Measurements from ENCODE around the gene MYT1.

MYT1 gene

DNA sequence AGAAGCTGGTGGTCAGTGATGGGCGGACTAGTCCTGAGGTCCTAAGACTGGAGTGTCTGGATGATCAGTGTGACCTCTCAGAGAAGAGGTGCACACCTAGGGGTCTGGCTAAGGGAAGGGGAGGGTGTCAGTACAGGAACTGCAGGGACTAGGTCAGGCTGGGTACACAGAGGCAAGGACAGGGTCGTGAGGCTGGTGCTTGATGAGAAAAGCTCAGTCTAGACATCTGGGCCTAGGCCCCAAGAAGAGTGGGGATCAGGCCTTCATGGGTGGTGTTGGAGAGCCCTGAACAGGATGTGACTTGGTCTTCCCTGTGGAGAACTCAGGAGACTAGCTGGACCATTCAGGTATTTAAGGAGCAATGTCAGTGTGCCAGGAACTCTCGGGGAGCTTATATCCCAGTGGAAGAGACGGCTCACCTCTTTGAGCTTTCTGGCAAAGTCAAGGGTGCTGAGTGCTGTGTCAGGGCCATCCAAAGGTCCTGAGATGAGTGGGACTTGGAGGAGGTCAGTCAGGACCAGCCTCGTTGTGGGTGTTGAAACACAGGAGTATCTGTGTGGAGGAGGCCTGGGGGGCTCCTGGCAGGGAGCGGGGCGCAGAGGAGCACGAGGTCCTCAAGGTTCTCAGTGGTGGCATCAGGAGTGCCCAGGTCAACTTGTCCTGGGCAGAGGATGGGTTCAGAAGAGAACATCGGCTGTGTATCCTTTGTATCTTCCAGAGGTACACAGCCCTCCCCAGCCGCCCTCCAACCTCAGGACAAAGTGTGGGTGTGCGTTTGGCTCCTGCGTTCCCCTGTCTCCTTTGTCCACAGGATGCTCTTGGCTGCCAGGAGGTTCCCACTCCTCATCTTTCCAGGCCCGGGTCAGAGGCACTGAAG, 13.3 kb upstream of the MYT1 start:
- TF ChIP-seq TAF1 (IDR thresholded peaks at IDR 0.05; ENCODE audit: borderline replicate concordance, low read depth, low read length) = no peak
- TF ChIP-seq POLR2A (IDR thresholded peaks at IDR 0.05; ENCODE audit: low read depth, low read length) = no peak
- no peak for DNase-seq (ENCODE audit: insufficient read length)
- FAIRE-seq = no peak

GRCh38 chr20:64151633-64152530, 12.4 kb upstream of the MYT1 start:
- FAIRE-seq = no peak
- no peak for DNase-seq (ENCODE audit: insufficient read length)
- TF ChIP-seq POLR2AphosphoS5 (IDR thresholded peaks at IDR 0.05; ENCODE audit: low read depth, low read length) (no peak), TAF1 (IDR thresholded peaks at IDR 0.05; ENCODE audit: borderline replicate concordance, low read depth, low read length) (no peak), POLR2A (IDR thresholded peaks at IDR 0.05; ENCODE audit: low read depth, low read length) (no peak)

DNA sequence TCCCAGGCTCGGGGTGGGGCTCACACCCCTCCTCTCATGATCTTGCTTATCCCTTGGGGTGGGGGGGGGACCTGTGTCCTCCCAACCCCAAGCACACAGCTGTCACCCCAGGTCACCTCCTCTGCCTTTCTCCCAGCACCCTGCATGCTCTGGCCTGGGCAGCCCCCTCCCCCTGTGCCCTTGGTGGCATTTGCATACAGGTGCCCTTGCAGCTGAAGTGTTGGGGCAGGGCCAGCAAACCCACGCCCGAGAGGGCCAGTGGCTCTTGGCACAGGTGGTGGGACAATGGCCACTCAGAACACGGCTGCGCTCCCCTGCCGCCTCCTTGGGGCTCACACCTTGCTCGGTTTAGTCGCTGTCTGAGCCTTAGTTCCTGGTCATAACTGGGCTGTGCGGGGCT, 11.3 kb upstream of the MYT1 start:
- DNase-seq (ENCODE audit: insufficient read length) (no peak), FAIRE-seq (no peak)
- TF ChIP-seq POLR2A (IDR thresholded peaks at IDR 0.05; ENCODE audit: low read depth, low read length) = no peak

- TF ChIP-seq POLR2AphosphoS5 (IDR thresholded peaks at IDR 0.05; ENCODE audit: low read depth, low read length) (no peak), TAF1 (IDR thresholded peaks at IDR 0.05; ENCODE audit: borderline replicate concordance, low read depth, low read length) (no peak), POLR2A (IDR thresholded peaks at IDR 0.05; ENCODE audit: low read depth, low read length) (no peak)
- DNase-seq (ENCODE audit: insufficient read length) (no peak), FAIRE-seq (no peak)
Measured at GRCh38 chr20:64153410-64153809, 10.8 kb upstream of the MYT1 start.

DNA sequence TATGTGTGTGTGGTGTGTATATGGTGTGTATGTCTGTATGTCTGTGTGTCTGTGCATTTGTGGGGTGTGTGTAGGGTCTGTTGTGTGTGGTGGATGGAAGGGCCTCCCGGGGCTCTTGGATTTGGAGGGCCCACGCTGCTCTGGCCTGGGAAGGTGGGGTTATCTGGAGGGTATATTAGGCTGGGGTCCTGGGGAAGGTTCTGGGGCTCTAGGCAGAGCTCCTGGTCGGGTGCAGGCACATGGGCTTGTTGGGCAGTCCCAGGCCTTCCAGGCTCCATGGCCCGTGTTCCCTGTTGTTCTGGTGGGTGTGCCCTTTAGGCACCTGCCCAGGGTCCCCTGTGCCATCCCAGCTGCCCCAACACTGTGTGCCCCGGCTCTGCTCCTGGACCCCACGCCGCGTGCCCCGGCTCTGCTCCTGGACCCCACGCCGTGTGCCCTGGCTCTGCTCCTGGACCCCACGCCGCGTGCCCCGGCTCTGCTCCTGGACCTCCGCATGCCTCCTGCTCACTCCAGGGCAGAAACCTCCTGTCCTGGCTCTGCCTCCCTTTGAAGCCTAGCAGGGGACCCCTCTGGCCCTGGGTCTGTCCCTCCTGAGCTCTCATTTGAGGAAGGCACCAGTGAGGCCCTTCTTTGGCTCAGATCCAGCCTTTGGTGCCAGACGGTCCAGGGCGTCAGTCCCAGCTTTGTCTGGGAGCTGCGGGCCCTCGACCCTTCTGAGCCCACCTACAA, 10.2 kb upstream of the MYT1 start:
- no peak for FAIRE-seq
- no peak for TF ChIP-seq POLR2A (IDR thresholded peaks at IDR 0.05; ENCODE audit: low read depth, low read length)
- no peak for TF ChIP-seq TAF1 (IDR thresholded peaks at IDR 0.05; ENCODE audit: borderline replicate concordance, low read depth, low read length)
- no peak for TF ChIP-seq POLR2AphosphoS5 (IDR thresholded peaks at IDR 0.05; ENCODE audit: low read depth, low read length)

GRCh38 chr20:64154590-64155257, 9.5 kb upstream of the MYT1 start:
- no peak for FAIRE-seq
- no peak for DNase-seq (ENCODE audit: insufficient read length)
- TF ChIP-seq POLR2A (IDR thresholded peaks at IDR 0.05; ENCODE audit: low read depth, low read length) = no peak
- TF ChIP-seq TAF1 (IDR thresholded peaks at IDR 0.05; ENCODE audit: borderline replicate concordance, low read depth, low read length) = no peak
- TF ChIP-seq POLR2AphosphoS5 (IDR thresholded peaks at IDR 0.05; ENCODE audit: low read depth, low read length) = no peak

More for the DNA sequence above, 10.2 kb upstream of the MYT1 start:
- no peak for DNase-seq (ENCODE audit: insufficient read length)

- no peak for TF ChIP-seq POLR2A (IDR thresholded peaks at IDR 0.05; ENCODE audit: low read depth, low read length)
- TF ChIP-seq POLR2AphosphoS5 (IDR thresholded peaks at IDR 0.05; ENCODE audit: low read depth, low read length) = no peak
- no peak for TF ChIP-seq TAF1 (IDR thresholded peaks at IDR 0.05; ENCODE audit: borderline replicate concordance, low read depth, low read length)
- FAIRE-seq (no peak), DNase-seq (ENCODE audit: insufficient read length) (no peak)
Measured at GRCh38 chr20:64155258-64156135, 8.8 kb upstream of the MYT1 start.

- DNase-seq (ENCODE audit: insufficient read length) (no peak), FAIRE-seq (no peak)
- TF ChIP-seq TAF1 (IDR thresholded peaks at IDR 0.05; ENCODE audit: borderline replicate concordance, low read depth, low read length) (no peak), POLR2A (IDR thresholded peaks at IDR 0.05; ENCODE audit: low read depth, low read length) (no peak)
Measured at GRCh38 chr20:64156136-64156885, 7.9 kb upstream of the MYT1 start.

DNA sequence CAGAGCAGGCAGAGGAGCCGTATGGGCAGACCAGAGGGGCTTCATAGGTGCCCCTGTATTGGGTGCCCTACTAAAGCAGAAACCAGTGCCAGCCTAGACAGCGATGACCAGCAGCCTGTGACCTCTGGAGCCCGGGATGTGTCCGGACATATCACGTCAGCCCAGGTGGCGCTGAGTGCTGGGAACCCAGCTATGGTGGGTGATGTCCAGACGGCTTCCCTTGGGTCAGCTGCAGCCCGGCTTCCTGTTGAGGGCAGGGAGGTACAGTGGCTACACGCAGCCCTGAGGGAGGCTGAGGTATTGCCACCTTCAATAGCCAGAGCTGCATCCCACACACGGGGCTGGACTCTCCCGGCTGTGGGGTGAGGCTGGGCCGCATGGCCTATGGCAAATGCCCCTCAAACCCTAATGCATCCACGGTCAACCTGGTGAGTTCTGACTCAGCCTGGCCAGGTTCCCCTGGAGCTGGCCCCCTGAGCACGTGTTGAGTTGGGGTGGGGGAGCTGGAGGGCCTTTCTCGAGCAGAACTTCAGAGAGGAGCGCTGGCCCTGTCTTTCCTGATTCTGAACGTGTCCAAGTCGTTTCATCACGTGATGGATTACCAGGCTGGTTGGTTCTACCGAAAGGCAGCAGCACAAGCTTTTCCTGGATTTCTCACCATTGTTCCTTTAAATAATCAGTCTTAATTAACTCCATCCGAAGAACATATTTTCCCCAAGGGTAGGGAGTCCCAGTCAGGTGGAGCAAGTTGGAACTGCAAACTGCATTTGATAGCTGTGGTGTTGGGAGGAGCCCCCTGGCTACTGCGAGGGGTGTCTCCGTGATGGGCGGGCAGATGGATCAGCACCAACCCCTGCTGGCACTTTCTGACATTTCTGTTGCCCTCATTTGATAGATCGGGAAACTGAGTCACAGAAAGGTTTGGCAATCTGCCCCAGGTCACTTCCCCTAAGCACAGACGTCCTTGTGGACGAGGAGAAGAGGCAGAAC, 7.1 kb upstream of the MYT1 start:
- TF ChIP-seq TAF1 (IDR thresholded peaks at IDR 0.05; ENCODE audit: borderline replicate concordance, low read depth, low read length) (no peak), POLR2A (IDR thresholded peaks at IDR 0.05; ENCODE audit: low read depth, low read length) (no peak), POLR2AphosphoS5 (IDR thresholded peaks at IDR 0.05; ENCODE audit: low read depth, low read length) (no peak)
- FAIRE-seq (no peak), DNase-seq (ENCODE audit: insufficient read length) (no peak)
